Mesenchymal stem cell (in vitro differentiated cells and primary cell): ENCODE measurements around the gene INSRR.

Source experiments
- DNase-seq: peaks from one replicate; pipeline ENCODE4 v3.0.0-alpha.2; 2013
- H2AFZ ChIP-seq: one replicate; pipeline ENCODE4 v1.6.1; 2013; ENCODE audit warnings: low read depth, mild to moderate bottlenecking, control low read depth, inconsistent platforms, low read length, moderate library complexity
- H2AK5ac ChIP-seq: 2 replicates; pipeline ENCODE4 v1.6.1; 2013; ENCODE audit warnings: low read length, moderate library complexity, mild to moderate bottlenecking, inconsistent platforms; ENCODE audit not compliant: severe bottlenecking
- H2BK120ac ChIP-seq: one replicate; pipeline ENCODE4 v1.6.1; 2013; ENCODE audit warnings: low read depth, mild to moderate bottlenecking, inconsistent platforms, low read length, moderate library complexity
- H2BK12ac ChIP-seq, 2 experiments: one replicate each; pipeline ENCODE4 v1.6.1; 2013; ENCODE audit warnings: inconsistent platforms in 2 of 2, low read length in 2 of 2, mild to moderate bottlenecking in 2 of 2, moderate library complexity in 2 of 2, control low read depth in 1 of 2
- H2BK15ac ChIP-seq: one replicate; pipeline ENCODE4 v1.6.1; 2013; ENCODE audit warnings: mild to moderate bottlenecking, low read depth, inconsistent platforms; ENCODE audit not compliant: poor library complexity, severe bottlenecking
- H2BK5ac ChIP-seq: 2 replicates; pipeline ENCODE4 v1.6.1; 2013; ENCODE audit warnings: low read depth, mild to moderate bottlenecking, low read length, control low read depth, inconsistent platforms; ENCODE audit not compliant: poor library complexity, severe bottlenecking
- H3K14ac ChIP-seq, 2 experiments: one replicate each; pipeline ENCODE4 v1.6.1; 2013; ENCODE audit warnings: inconsistent platforms in 2 of 2, low read length in 2 of 2, control low read depth in 1 of 2, mild to moderate bottlenecking in 1 of 2, moderate library complexity in 1 of 2
- H3K18ac ChIP-seq, 2 experiments: one replicate each; pipeline ENCODE4 v1.6.1; 2013; ENCODE audit warnings: inconsistent platforms in 2 of 2, low read length in 2 of 2, control low read depth in 1 of 2, low read depth in 1 of 2, mild to moderate bottlenecking in 1 of 2
- H3K23ac ChIP-seq, 2 experiments: one replicate each; pipeline ENCODE4 v1.6.1; 2013; ENCODE audit warnings: inconsistent platforms in 2 of 2, low read length in 2 of 2, mild to moderate bottlenecking in 2 of 2, moderate library complexity in 2 of 2, control low read depth in 1 of 2
- H3K27ac ChIP-seq: 2 replicates; pipeline ENCODE4 v1.5.1; 2013; ENCODE audit warnings: mild to moderate bottlenecking, moderate library complexity, low read length, control low read depth, inconsistent platforms; ENCODE audit not compliant: poor library complexity, severe bottlenecking
- H3K27me3 ChIP-seq, 2 experiments: 2 replicates each; pipeline versions ENCODE4 v1.6.1 to v1.7.0; 2013; ENCODE audit warnings: low read length in 2 of 2, mild to moderate bottlenecking in 2 of 2, moderate library complexity in 2 of 2, control low read depth in 1 of 2, inconsistent platforms in 1 of 2; ENCODE audit not compliant: control insufficient read depth in 1 of 2, insufficient read depth in 1 of 2
- H3K36me3 ChIP-seq, 2 experiments: 2 replicates each; pipeline versions ENCODE4 v1.6.1 to v1.7.0; 2013; ENCODE audit warnings: low read length in 2 of 2, control low read depth in 1 of 2, inconsistent platforms in 1 of 2, low read depth in 1 of 2, mild to moderate bottlenecking in 1 of 2; ENCODE audit not compliant: insufficient read depth in 2 of 2, control insufficient read depth in 1 of 2
- H3K4ac ChIP-seq, 2 experiments: one replicate each; pipeline ENCODE4 v1.6.1; 2013; ENCODE audit warnings: inconsistent platforms in 2 of 2, low read length in 2 of 2, mild to moderate bottlenecking in 2 of 2, moderate library complexity in 2 of 2, control low read depth in 1 of 2, low read depth in 1 of 2
- H3K4me1 ChIP-seq: 2 replicates; pipeline ENCODE4 v1.6.1; 2013; ENCODE audit warnings: low read depth, low read length, control low read depth; ENCODE audit not compliant: control insufficient read depth, insufficient read depth
- H3K4me2 ChIP-seq: 2 replicates; pipeline ENCODE4 v1.6.1; 2013; ENCODE audit warnings: low read length, mild to moderate bottlenecking, inconsistent platforms; ENCODE audit not compliant: poor library complexity, severe bottlenecking
- H3K4me3 ChIP-seq, 2 experiments: 2 replicates each; pipeline versions ENCODE4 v1.5.1 to v1.7.0; 2013; ENCODE audit warnings: low read length in 2 of 2, mild to moderate bottlenecking in 2 of 2, control low read depth in 1 of 2, low read depth in 1 of 2; ENCODE audit not compliant: insufficient read depth in 1 of 2
- H3K79me1 ChIP-seq: replicated peaks from 2 replicates; pipeline ENCODE4 v1.6.1; 2013; ENCODE audit warnings: mild to moderate bottlenecking, control low read depth, low read length, inconsistent platforms; ENCODE audit not compliant: poor library complexity, severe bottlenecking
- H3K9ac ChIP-seq: 2 replicates; pipeline ENCODE4 v1.7.0; 2013; ENCODE audit warnings: mild to moderate bottlenecking, low read length, moderate library complexity
- H3K9me3 ChIP-seq: 2 replicates; pipeline ENCODE4 v1.7.0; 2013; ENCODE audit warnings: mild to moderate bottlenecking, low read length; ENCODE audit not compliant: control insufficient read depth
- H4K8ac ChIP-seq: one replicate; pipeline ENCODE4 v1.6.1; 2013; ENCODE audit warnings: inconsistent platforms, mild to moderate bottlenecking, low read length, moderate library complexity
- H4K91ac ChIP-seq: one replicate; pipeline ENCODE4 v1.6.1; 2013; ENCODE audit warnings: mild to moderate bottlenecking, low read length, inconsistent platforms
- WGBS: methylation state at CpG from one replicate; pipeline ENCODE4 v1.1.7; 2013; ENCODE audit warnings: mixed read lengths; 5-methylcytosine and 5-hydroxymethylcytosine counted together

Gene INSRR

DNA sequence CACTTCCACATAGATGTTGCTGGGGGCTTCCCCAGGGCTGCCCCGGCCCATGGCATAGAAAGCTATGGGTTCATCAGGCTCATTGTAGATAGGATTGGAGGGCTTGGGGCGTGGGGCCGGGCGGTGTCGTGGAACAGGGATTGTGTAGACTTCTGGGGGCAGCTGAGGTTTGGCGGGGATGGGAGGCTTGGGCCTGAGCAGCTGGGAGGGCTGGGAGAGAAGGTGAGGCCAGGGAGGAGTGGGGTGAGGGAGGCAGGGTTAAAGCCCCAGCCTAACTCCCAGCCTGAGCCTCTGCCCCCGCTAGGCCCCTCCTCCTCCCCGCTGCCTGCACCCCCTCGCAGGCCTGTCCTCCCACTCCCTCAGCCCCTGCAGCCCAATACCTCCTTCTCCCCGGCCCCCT lies 49.6 kb downstream of the INSRR start:
- Histone ChIP-seq H3K4me2 (no peak overlapping the region), H2BK12ac (no peak overlapping the region), H3K27me3 (peaks cover 12 to 17% of the 10 kb centered on the region in 2 experiments), H3K27ac (no peak overlapping the region), H3K4me1 (peaks cover 16% of the 10 kb centered on the region), H4K91ac (no peak overlapping the region), H3K9me3 (no peaks in the 10 kb centered on the region), H3K36me3 (peaks cover 0 to 4% of the 10 kb centered on the region in 2 experiments), H4K8ac (no peak overlapping the region), H2BK15ac (no peak overlapping the region), H2AK5ac (no peak overlapping the region), H3K4ac (no peak overlapping the region), H3K79me1 (no peaks in the 10 kb centered on the region), H2BK5ac (no peak overlapping the region), H3K4me3 (no peak overlapping the region), H2AFZ (no peak overlapping the region), H3K23ac (no peak overlapping the region), H3K18ac (no peak overlapping the region), H2BK120ac (no peak overlapping the region), H3K14ac (no peak overlapping the region), H3K9ac (no peak overlapping the region)
- no peak for DNase-seq
- 95% methylated on average over 7 of the region's 10 CpGs for WGBS

DNA sequence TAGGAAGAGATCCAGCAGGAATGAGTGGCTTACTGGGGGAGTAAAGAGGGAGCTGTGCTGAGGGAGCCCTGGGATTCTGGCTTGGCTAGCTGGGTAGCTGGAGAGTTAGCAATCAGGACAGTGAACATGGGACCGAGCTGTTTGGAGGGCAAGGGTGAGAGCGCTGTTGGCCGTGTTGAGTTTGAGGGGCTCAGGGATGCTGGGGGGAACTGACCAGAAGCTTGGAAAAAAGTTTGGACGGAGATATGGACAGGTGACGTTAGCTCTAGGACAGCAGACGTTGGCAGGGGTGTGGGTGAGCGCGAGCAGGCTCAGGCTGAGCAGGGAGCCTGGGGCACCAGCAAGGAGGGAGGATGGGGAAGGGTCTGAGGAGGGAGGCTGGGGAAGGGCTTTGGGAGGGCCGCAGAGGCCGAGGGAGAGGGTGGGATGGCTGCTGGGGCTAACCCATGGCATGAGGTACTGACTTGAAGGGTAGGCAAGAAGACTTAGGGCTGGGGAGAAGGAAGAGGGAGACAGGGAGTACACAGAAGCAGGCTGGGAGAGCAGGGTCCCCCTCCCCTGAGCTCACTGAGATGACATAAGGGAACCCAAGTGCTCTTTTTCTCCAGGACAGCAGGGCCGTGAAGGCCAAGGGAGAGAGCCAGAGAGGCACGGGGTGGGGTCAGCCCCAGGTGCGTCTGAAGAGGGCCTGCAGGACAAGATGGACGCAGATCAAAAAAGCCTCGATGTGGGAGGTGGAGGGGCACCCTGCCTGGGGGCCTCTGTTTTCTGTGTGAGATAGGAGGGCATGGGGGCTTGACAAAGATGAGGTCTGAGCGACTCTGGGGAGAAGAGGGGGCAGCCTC lies 50.5 kb downstream of the INSRR start:
- peak overlapping the region; percentile 31 for H4K91ac ChIP-seq
- no peak overlapping the region for H2BK120ac ChIP-seq
- peaks cover 0 to 4% of the 10 kb centered on the region in 2 experiments for H3K36me3 ChIP-seq
- no peak for DNase-seq
- no peaks in the 10 kb centered on the region for H3K79me1 ChIP-seq
- no peak overlapping the region for H2AK5ac ChIP-seq
- H3K9me3 ChIP-seq: no peaks in the 10 kb centered on the region
- peaks cover 14% of the 10 kb centered on the region for H3K4me1 ChIP-seq
- H3K18ac ChIP-seq: no peak overlapping the region
- H3K4me3 ChIP-seq: peak overlapping the region in 1 of 2 experiments; percentile 7
- no peak overlapping the region for H3K9ac ChIP-seq
- H3K27ac ChIP-seq: no peak overlapping the region
- H2BK5ac ChIP-seq: no peak overlapping the region
- H3K4ac ChIP-seq: no peak overlapping the region
- WGBS: 94% methylated on average over 15 of the region's 16 CpGs
- peak overlapping the region in 1 of 2 experiments; percentile 15 for H2BK12ac ChIP-seq
- H3K23ac ChIP-seq: no peak overlapping the region
- H3K4me2 ChIP-seq: no peak overlapping the region
- H2BK15ac ChIP-seq: no peak overlapping the region
- no peak overlapping the region for H4K8ac ChIP-seq
- H3K27me3 ChIP-seq: peaks cover 12 to 16% of the 10 kb centered on the region in 2 experiments
- H3K14ac ChIP-seq: no peak overlapping the region
- H2AFZ ChIP-seq: no peak overlapping the region

DNA sequence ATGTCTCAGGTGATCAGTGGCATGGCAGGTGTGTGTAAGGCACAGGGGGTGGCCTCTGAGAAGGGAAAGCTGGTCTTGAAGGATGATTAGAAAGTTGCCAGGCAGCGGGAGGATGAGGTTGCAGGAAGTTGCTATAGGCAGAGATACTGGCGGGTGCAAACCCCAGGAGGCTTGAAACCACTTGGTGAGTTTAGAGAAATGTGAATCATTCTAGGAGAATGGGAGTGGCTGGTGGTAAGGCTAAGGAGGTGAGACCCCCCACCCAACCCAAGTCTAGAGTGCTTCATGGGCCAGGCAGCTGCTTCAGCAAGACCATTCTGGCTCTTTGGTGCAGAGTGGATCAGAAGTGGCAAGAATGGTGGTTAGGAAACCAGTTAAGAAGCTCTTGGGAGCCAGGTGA lies 51.3 kb downstream of the INSRR start:
- Histone ChIP-seq H3K14ac (no peak overlapping the region), H3K27me3 (peaks cover 9 to 12% of the 10 kb centered on the region in 2 experiments), H3K79me1 (no peaks in the 10 kb centered on the region), H3K4me1 (peaks cover 16% of the 10 kb centered on the region), H2BK120ac (no peak overlapping the region), H3K27ac (no peak overlapping the region), H2AK5ac (no peak overlapping the region), H4K91ac (no peak overlapping the region), H3K18ac (peak overlapping the region in 1 of 2 experiments; percentile 11), H3K4me2 (no peak overlapping the region), H3K36me3 (peaks cover 0 to 5% of the 10 kb centered on the region in 2 experiments), H2BK15ac (no peak overlapping the region), H3K9ac (no peak overlapping the region), H2AFZ (no peak overlapping the region), H2BK12ac (no peak overlapping the region), H4K8ac (no peak overlapping the region), H3K23ac (no peak overlapping the region), H3K4ac (no peak overlapping the region), H2BK5ac (no peak overlapping the region), H3K9me3 (no peaks in the 10 kb centered on the region), H3K4me3 (no peak overlapping the region)
- no peak for DNase-seq
- 94% methylated on average over 2 of the region's 2 CpGs for WGBS

DNA sequence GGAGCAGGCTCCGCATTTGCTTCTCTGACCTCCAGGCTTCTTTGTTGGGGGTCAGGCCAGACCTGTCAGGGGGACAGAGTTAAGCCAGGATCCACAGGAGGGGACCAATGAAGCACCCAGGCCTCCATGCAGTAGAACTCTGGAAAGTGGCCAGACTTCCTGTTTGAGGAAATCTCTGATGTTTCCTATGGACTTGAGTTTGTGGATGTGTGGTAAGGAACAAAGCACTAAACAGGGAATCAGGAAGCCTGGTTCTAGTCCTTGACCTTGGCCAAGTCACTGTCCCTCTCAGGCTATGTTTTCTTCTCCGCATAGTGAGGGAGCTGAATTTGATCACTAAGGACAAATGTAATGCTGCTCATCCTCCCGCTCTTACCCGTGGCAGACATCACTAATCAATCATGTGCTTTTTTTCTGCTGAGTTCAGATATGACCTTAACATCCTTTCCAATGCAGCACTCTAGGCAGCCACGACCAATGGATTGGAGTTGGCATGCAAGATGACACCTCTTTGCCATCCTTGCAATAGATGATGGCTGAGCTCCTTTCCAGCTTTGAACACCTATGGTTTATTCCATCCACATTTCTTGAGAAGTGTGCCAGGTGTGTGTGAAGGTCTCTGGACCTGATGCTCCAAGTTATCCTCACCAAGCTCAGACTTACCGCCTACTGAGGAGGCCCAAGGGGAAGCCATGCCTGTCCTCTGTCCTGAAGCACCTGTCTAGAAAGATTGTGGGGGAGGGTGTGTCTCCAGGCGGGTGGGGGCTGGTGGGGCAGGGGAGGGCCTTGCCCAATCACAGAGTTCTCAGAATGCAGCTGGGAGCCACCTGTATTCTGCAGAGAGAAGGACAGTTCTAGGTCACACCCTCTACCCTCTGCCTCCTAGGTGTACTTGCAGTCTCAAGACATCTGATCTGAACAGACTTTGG lies 52.1 kb downstream of the INSRR start:
- Histone ChIP-seq H3K27ac (no peak overlapping the region), H2AK5ac (no peak overlapping the region), H3K23ac (no peak overlapping the region), H2AFZ (no peak overlapping the region), H3K9me3 (no peaks in the 10 kb centered on the region), H3K9ac (no peak overlapping the region), H3K18ac (no peak overlapping the region), H3K4ac (no peak overlapping the region), H3K4me1 (peaks cover 16% of the 10 kb centered on the region), H3K4me3 (no peak overlapping the region), H3K14ac (no peak overlapping the region), H2BK120ac (no peak overlapping the region), H3K36me3 (peaks cover 0 to 11% of the 10 kb centered on the region in 2 experiments), H4K8ac (no peak overlapping the region), H3K4me2 (no peak overlapping the region), H2BK5ac (no peak overlapping the region), H3K27me3 (peaks cover 8 to 11% of the 10 kb centered on the region in 2 experiments), H2BK12ac (no peak overlapping the region), H2BK15ac (no peak overlapping the region), H3K79me1 (peaks cover 2% of the 10 kb centered on the region), H4K91ac (no peak overlapping the region)
- no peak for DNase-seq
- 76% methylated on average over 7 of the region's 7 CpGs for WGBS
